IMR-90 (cell line): ENCODE measurements around the gene NAPB. TPM values are rescaled to one million over a fixed set of nuclear protein-coding genes. Genes with fewer than 3 reads are reported as not detected.

Source experiments
- ATAC-seq: fragments of 200-7000 bp; cut with Tn5 transposase; 2 replicates; pipeline ENCODE4 v1.9.1; 2020; ENCODE audit warnings: low read depth, mild to moderate bottlenecking, moderate library complexity
- BruUV-seq: library from RNA; stranded (reverse); fragments of 400-500 nt; replicated peaks from 2 replicates; lab custom pipeline; 2021; lab: Mats Ljungman, UMichigan
- CTCF ChIA-PET: fragments of 300-600 bp; formaldehyde crosslinking; extraction: SDS; loops from one replicate; lab custom pipeline; 2021; ENCODE audit warnings: antibody characterized with exemption; lab: Yijun Ruan, JAX
- POLR2A ChIA-PET: fragments of 300-600 bp; sonication (Branson Sonifier 250); formaldehyde crosslinking; loops from one replicate; lab custom pipeline; 2022; ENCODE audit warnings: antibody characterized with exemption; ENCODE audit not compliant: unreplicated experiment; lab: Charles Lee
- DNase-seq: peaks from one replicate; pipeline ENCODE4 v3.0.0; 2013
- H2AFZ ChIP-seq: replicated peaks from 2 replicates; pipeline ENCODE3; 2013; ENCODE audit warnings: low read length, mild to moderate bottlenecking; ENCODE audit not compliant: poor library complexity
- H2AK5ac ChIP-seq: 2 replicates; pipeline ENCODE4 v1.6.1; 2013; ENCODE audit warnings: low read depth, low read length, inconsistent platforms
- H2AK9ac ChIP-seq: replicated peaks from 2 replicates; pipeline ENCODE3; 2013; ENCODE audit warnings: mild to moderate bottlenecking, low read depth, low read length, moderate library complexity; ENCODE audit not compliant: poor library complexity
- H2BK120ac ChIP-seq: 2 replicates; pipeline ENCODE4 v1.6.1; 2013; ENCODE audit warnings: low read depth, low read length, inconsistent platforms
- H2BK15ac ChIP-seq: 3 replicates; pipeline ENCODE4 v1.6.1; 2013; ENCODE audit warnings: low read depth, low read length, inconsistent platforms
- H2BK20ac ChIP-seq: 2 replicates; pipeline ENCODE4 v1.6.1; 2013; ENCODE audit warnings: low read depth, mild to moderate bottlenecking, inconsistent platforms, low read length, moderate library complexity
- H2BK5ac ChIP-seq: 2 replicates; pipeline ENCODE4 v1.6.1; 2013; ENCODE audit warnings: mild to moderate bottlenecking, low read depth, low read length, inconsistent platforms; ENCODE audit not compliant: poor library complexity, severe bottlenecking
- H3K14ac ChIP-seq: replicated peaks from 2 replicates; pipeline ENCODE4 v1.6.1; 2013; ENCODE audit warnings: low read depth, low read length, inconsistent platforms
- H3K18ac ChIP-seq: 2 replicates; pipeline ENCODE4 v1.6.1; 2013; ENCODE audit warnings: low read depth, low read length, control low read depth
- H3K23ac ChIP-seq: 2 replicates; pipeline ENCODE4 v1.6.1; 2013; ENCODE audit warnings: low read depth, low read length, inconsistent platforms
- H3K27ac ChIP-seq: 2 replicates; pipeline ENCODE4 v1.5.1; 2013; ENCODE audit warnings: mild to moderate bottlenecking, control low read depth, low read length; ENCODE audit not compliant: insufficient read depth
- H3K27me3 ChIP-seq: 2 replicates; pipeline ENCODE4 v1.6.1; 2013; ENCODE audit warnings: low read length; ENCODE audit not compliant: control insufficient read depth, insufficient read depth
- H3K36me3 ChIP-seq: 2 replicates; pipeline ENCODE4 v1.6.1; 2013; ENCODE audit warnings: low read length, mixed read lengths; ENCODE audit not compliant: control insufficient read depth, insufficient read depth
- H3K4ac ChIP-seq: 2 replicates; pipeline ENCODE4 v1.6.1; 2013; ENCODE audit warnings: low read depth, low read length, inconsistent platforms
- H3K4me1 ChIP-seq: 2 replicates; pipeline ENCODE4 v1.6.1; 2013; ENCODE audit warnings: low read length, mixed read lengths; ENCODE audit not compliant: control insufficient read depth, insufficient read depth
- H3K4me2 ChIP-seq: 2 replicates; pipeline ENCODE4 v1.6.1; 2013; ENCODE audit warnings: low read depth, mild to moderate bottlenecking, control low read depth, low read length, moderate library complexity
- H3K4me3 ChIP-seq: 2 replicates; pipeline ENCODE4 v1.5.1; 2013; ENCODE audit warnings: low read depth, mild to moderate bottlenecking, control low read depth, low read length, moderate library complexity; ENCODE audit not compliant: insufficient read depth
- H3K56ac ChIP-seq: 2 replicates; pipeline ENCODE4 v1.6.1; 2013; ENCODE audit warnings: low read length, inconsistent platforms; ENCODE audit not compliant: insufficient read depth; ENCODE audit errors: extremely low read depth
- H3K79me1 ChIP-seq, 2 experiments: 2 replicates each; pipeline ENCODE4 v1.6.1; 2013; ENCODE audit warnings: low read length in 2 of 2, inconsistent platforms in 1 of 2, low read depth in 1 of 2
- H3K9ac ChIP-seq: 2 replicates; pipeline ENCODE4 v1.6.1; 2013; ENCODE audit warnings: low read depth, low read length, control low read depth
- H3K9me1 ChIP-seq: 2 replicates; pipeline ENCODE4 v1.6.1; 2013; ENCODE audit warnings: low read length, inconsistent platforms; ENCODE audit not compliant: insufficient read depth
- H3K9me3 ChIP-seq: 2 replicates; pipeline ENCODE4 v1.6.1; 2013; ENCODE audit warnings: low read length; ENCODE audit not compliant: control insufficient read depth, insufficient read depth
- H4K20me1 ChIP-seq: 2 replicates; pipeline ENCODE4 v1.6.1; 2013; ENCODE audit warnings: low read length, inconsistent platforms; ENCODE audit not compliant: insufficient read depth
- H4K5ac ChIP-seq: 2 replicates; pipeline ENCODE4 v1.6.1; 2013; ENCODE audit warnings: mild to moderate bottlenecking, low read depth, low read length, control low read depth
- H4K8ac ChIP-seq, 2 experiments: 2 replicates each; pipeline ENCODE4 v1.6.1; 2013; ENCODE audit warnings: low read depth in 2 of 2, low read length in 2 of 2, control low read depth in 1 of 2, inconsistent platforms in 1 of 2
- H4K91ac ChIP-seq: 2 replicates; pipeline ENCODE4 v1.6.1; 2013; ENCODE audit warnings: low read depth, low read length, inconsistent platforms; ENCODE audit not compliant: insufficient read depth
- MAFK ChIP-seq: IDR thresholded peaks from 2 replicates; pipeline ENCODE4 v1.6.1; 2012; ENCODE audit warnings: low read depth, low read length, improper control_type of control experiment
- NFE2L2 ChIP-seq: fragments of 150-350 bp; IDR thresholded peaks from 2 replicates; pipeline ENCODE4 v1.6.1; 2016; ENCODE audit warnings: low read depth, mild to moderate bottlenecking, low read length
- POLR2A ChIP-seq: IDR thresholded peaks from 2 replicates; pipeline ENCODE4 v1.6.1; 2012; ENCODE audit warnings: mild to moderate bottlenecking, low read depth, low read length
- RAD21 ChIP-seq: IDR thresholded peaks from 2 replicates; pipeline ENCODE4 v1.6.1; 2012; ENCODE audit warnings: low read length, improper control_type of control experiment
- SMC3 ChIP-seq: fragments of 150-350 bp; IDR thresholded peaks from 2 replicates; pipeline ENCODE4 v1.6.1; 2016; ENCODE audit warnings: low read depth, mild to moderate bottlenecking, antibody characterized with exemption, low read length, moderate library complexity
- WGBS, 2 experiments: methylation state at CpG; one replicate each; pipeline versions ENCODE4 v1.1.5 to v1.1.7; 2013; ENCODE audit warnings: missing lambda C conversion rate in 2 of 2; ENCODE audit not compliant: insufficient read length in 1 of 2; ENCODE audit errors: extremely low coverage in 2 of 2; 5-methylcytosine and 5-hydroxymethylcytosine counted together
- dilution Hi-C: fragments of 300-500 bp; cut with HindIII; formaldehyde crosslinking; loops from one replicate; pipeline ENCODE4 v1.14.3; 2018; ENCODE audit warnings: low sequenced_read_pairs; ENCODE audit not compliant: unreplicated experiment
- in situ Hi-C: fragments of 300-500 bp; cut with MboI; formaldehyde crosslinking; loops from 3 replicates; pipeline ENCODE4 v1.14.3; 2019; ENCODE audit warnings: low sequenced_read_pairs, inconsistent platforms, mixed read lengths
- intact Hi-C: fragments of 100-400 bp; cut with micrococcal nuclease; formaldehyde crosslinking; loops from 2 replicates; pipeline ENCODE4 v1.10.0; 2022
- polyA plus RNA-seq, 3 experiments: library from polyadenylated mRNA; depleted of rRNA; stranded (reverse); fragments of >200 nt; gene quantifications; 2 replicates each; pipeline ENCODE4 v1.2.3, GENCODE V29; 2012; ENCODE audit warnings: low replicate concordance in 1 of 3
- total RNA-seq: library from RNA; depleted of rRNA; stranded (reverse); fragments of >200 nt; gene quantifications from 2 replicates; pipeline ENCODE4 v1.2.3, GENCODE V29; 2012

The NAPB gene
- total and polyA plus RNA-seq, 2 of the 4 experiments (the other 2 are of a cell fraction): 4.4 to 5.2 TPM

DNA sequence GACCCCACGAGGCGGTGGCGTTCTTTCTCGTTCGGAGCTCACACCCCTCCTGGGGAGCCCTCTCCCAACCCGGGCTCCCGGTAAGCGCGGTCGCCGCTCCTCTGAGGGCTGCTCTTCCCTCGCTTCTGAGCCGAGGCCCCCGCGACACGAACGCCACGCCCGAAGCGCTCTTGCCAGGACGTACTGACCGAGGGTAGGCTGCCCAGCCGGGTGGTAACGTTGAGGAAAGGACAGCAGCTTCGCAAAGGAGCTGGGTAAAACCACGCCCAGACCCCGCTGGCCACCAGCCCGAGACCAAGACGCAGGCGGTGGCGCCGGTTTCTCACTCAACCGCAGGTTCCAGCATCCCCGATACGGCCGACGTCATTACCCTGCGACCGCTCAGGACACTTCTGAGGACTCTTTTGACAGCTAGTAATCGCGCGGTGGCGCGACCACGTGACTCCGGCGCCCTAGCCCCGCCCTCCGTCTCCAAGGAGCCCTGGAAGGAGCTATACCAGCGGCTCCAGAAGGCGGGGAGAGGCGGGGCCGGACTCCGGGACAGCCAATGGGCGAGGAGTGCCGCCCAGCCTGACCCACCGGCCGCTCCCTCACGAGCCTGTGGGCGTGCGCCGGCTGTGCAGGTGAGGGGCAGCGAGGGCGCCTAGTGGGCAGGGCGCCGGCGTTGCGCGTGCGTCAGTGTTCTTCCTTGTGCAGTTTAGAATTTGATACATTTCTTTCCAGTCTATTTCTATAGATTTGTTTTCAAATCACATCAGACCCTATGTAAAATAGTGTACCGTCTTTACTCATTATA is 63.3 kb downstream of the NAPB start (continued):
- TF ChIP-seq MAFK (no peak), NFE2L2 (no peak), RAD21 (no peak)

DNA sequence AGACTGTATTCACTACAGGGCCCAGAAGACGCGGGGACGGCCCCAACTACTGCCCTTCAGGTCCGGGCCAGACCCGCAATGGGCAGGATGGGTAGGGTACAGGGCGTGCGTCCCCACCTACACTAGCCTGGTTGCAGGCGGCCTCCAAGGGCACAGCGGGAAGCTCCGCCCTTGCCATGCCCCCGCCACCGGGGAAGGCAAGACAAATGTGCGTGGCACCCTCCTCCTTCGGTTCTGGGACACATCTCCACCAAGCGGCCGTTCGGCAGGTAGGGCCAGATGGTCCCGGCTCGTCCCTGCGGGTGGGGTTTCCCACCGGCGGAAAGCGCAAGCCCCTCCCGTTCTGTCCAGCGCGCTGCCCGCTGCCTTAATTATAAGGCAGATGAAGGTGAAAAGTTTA is 65.1 kb downstream of the NAPB start:
- Histone ChIP-seq H3K36me3 (peaks cover 10% of the 10 kb centered on the region), H2BK5ac (no peak overlapping the region), H4K8ac (no peak overlapping the region), H3K9me1 (peaks cover 5% of the 10 kb centered on the region; the same call in 1 of the 2 replicates), H3K27me3 (no peaks in the 10 kb centered on the region), H3K4me2 (no peak overlapping the region), H4K20me1 (peaks cover 15% of the 10 kb centered on the region), H4K5ac (no peak overlapping the region), H3K14ac (no peak overlapping the region), H3K27ac (no peak overlapping the region), H3K4me3 (no peak overlapping the region), H3K79me1 (peaks cover 0 to 51% of the 10 kb centered on the region in 2 experiments; a peak in 3 of 4 replicates), H3K23ac (no peak overlapping the region), H2AK9ac (no peak overlapping the region), H4K91ac (no peak overlapping the region), H3K56ac (no peak overlapping the region), H2BK20ac (no peak overlapping the region), H3K18ac (no peak overlapping the region), H2AFZ (no peak overlapping the region), H2BK15ac (no peak overlapping the region), H3K4ac (no peak overlapping the region), H3K9ac (no peak overlapping the region), H2AK5ac (no peak overlapping the region), H3K4me1 (peaks cover 5% of the 10 kb centered on the region), H2BK120ac (no peak overlapping the region), H3K9me3 (no peaks in the 10 kb centered on the region)
- no peak for DNase-seq
- POLR2A ChIA-PET: no interaction called here
- dilution Hi-C loops: no loop called here
- peak; percentile 37; the same call in 1 of the 2 replicates for TF ChIP-seq POLR2A
- TF ChIP-seq SMC3: no peak
- BruUV-seq: no TSS peak
- in situ Hi-C loops: no loop called here
- CTCF ChIA-PET: no interaction called here
- no CpG with 5 or more reads among the region's 27 CpGs for WGBS, 2 experiments
- ATAC-seq: no peak
- intact Hi-C loops: loop anchor here (10.0 kb wide), 1 partner anchor 211 kb away; no protein-coding TSS in a partner anchor
